ENCODE data around the gene LSM12. TPM values are rescaled to one million over a fixed set of nuclear protein-coding genes. Genes with fewer than 3 reads are reported as not detected.
A peak's percentile ranks its signal among the peaks of the same experiment; 100 is the strongest.

The LSM12 gene
- total RNA-seq, 2 experiments from 2014 or later: 59.3 to 64.8 TPM

GRCh38 chr17:44079877-44080821, 13.7 kb upstream of the LSM12 start:
- Mint-ChIP-seq H3K27me3 (no peaks in the 10 kb centered on the region), H3K36me3 (ENCODE audit: low read depth) (peaks cover 4% of the 10 kb centered on the region), H3K9me3 (no peaks in the 10 kb centered on the region), H3K4me3 (no peak overlapping the region), H3K27ac (no peak overlapping the region), H3K4me1 (no peaks in the 10 kb centered on the region)
- DNase-seq: no peak
- CTCF ChIA-PET: no interaction called here
- POLR2A ChIA-PET: interaction anchor here (0.7 kb wide), 1 partner anchor 71 kb away, joined by 3 read pairs; no protein-coding TSS in a partner anchor

- Mint-ChIP-seq H3K9me3 (no peaks in the 10 kb centered on the region), H3K36me3 (ENCODE audit: low read depth) (peaks cover 4% of the 10 kb centered on the region), H3K27ac (no peak overlapping the region), H3K4me3 (no peak overlapping the region), H3K27me3 (no peaks in the 10 kb centered on the region), H3K4me1 (no peaks in the 10 kb centered on the region)
- POLR2A ChIA-PET: no interaction called here
- CTCF ChIA-PET: no interaction called here
- DNase-seq: no peak
These were observed 11.9 kb upstream of the LSM12 start for GRCh38 chr17:44078412-44078811.

GRCh38 chr17:44077595-44077909, 11.1 kb upstream of the LSM12 start:
- no peaks in the 10 kb centered on the region for H3K27me3 Mint-ChIP-seq
- no peaks in the 10 kb centered on the region for H3K9me3 Mint-ChIP-seq
- no peak for DNase-seq
- ChIA-PET POLR2A (no interaction called here), CTCF (no interaction called here)
- H3K36me3 Mint-ChIP-seq (ENCODE audit: low read depth): peaks cover 4% of the 10 kb centered on the region
- peak overlapping the region; percentile 19 for H3K27ac Mint-ChIP-seq
- peaks cover 4% of the 10 kb centered on the region for H3K4me1 Mint-ChIP-seq
- no peak overlapping the region for H3K4me3 Mint-ChIP-seq

GRCh38 chr17:44076716-44077594, 10.5 kb upstream of the LSM12 start:
- Mint-ChIP-seq H3K4me1 (peaks cover 6% of the 10 kb centered on the region), H3K27me3 (no peaks in the 10 kb centered on the region), H3K27ac (no peak overlapping the region), H3K4me3 (no peak overlapping the region), H3K9me3 (no peaks in the 10 kb centered on the region), H3K36me3 (ENCODE audit: low read depth) (peaks cover 3% of the 10 kb centered on the region)
- POLR2A ChIA-PET: no interaction called here
- DNase-seq: no peak
- CTCF ChIA-PET: no interaction called here

GRCh38 chr17:44075598-44076293, 9.3 kb upstream of the LSM12 start:
- Mint-ChIP-seq H3K36me3 (ENCODE audit: low read depth) (peaks cover 3% of the 10 kb centered on the region), H3K4me3 (no peak overlapping the region), H3K4me1 (peaks cover 17% of the 10 kb centered on the region), H3K9me3 (no peaks in the 10 kb centered on the region), H3K27me3 (no peaks in the 10 kb centered on the region), H3K27ac (no peak overlapping the region)
- CTCF ChIA-PET: interaction anchor here (1.4 to 2.1 kb wide), 3 partner anchors 8 to 35 kb away, joined by 3 to 6 read pairs (median 3); no protein-coding TSS in a partner anchor
- POLR2A ChIA-PET: no interaction called here
- no peak for DNase-seq

GRCh38 chr17:44074911-44075285, 8.4 kb upstream of the LSM12 start:
- no peak for DNase-seq
- no peaks in the 10 kb centered on the region for H3K27me3 Mint-ChIP-seq
- H3K27ac Mint-ChIP-seq: no peak overlapping the region
- no peak overlapping the region for H3K4me3 Mint-ChIP-seq
- no peaks in the 10 kb centered on the region for H3K9me3 Mint-ChIP-seq
- H3K36me3 Mint-ChIP-seq (ENCODE audit: low read depth): peaks cover 3% of the 10 kb centered on the region
- ChIA-PET CTCF (interaction anchor here (0.6 to 2.1 kb wide), 5 partner anchors 9 to 591 kb away, joined by 3 to 6 read pairs (median 3); partner anchors contain the start of gene DHX8), POLR2A (no interaction called here)
- peaks cover 25% of the 10 kb centered on the region for H3K4me1 Mint-ChIP-seq

GRCh38 chr17:44074231-44074910, 7.9 kb upstream of the LSM12 start:
- ChIA-PET CTCF (interaction anchor here (0.6 to 2.1 kb wide), 5 partner anchors 9 to 590 kb away, joined by 3 to 6 read pairs (median 3); partner anchors contain the start of gene DHX8), POLR2A (no interaction called here)
- no peaks in the 10 kb centered on the region for H3K27me3 Mint-ChIP-seq
- DNase-seq: no peak
- no peaks in the 10 kb centered on the region for H3K9me3 Mint-ChIP-seq
- peaks cover 3% of the 10 kb centered on the region for H3K36me3 Mint-ChIP-seq (ENCODE audit: low read depth)
- H3K27ac Mint-ChIP-seq: no peak overlapping the region
- no peak overlapping the region for H3K4me3 Mint-ChIP-seq
- H3K4me1 Mint-ChIP-seq: peaks cover 27% of the 10 kb centered on the region

- no peaks in the 10 kb centered on the region for H3K9me3 Mint-ChIP-seq
- POLR2A ChIA-PET: interaction anchor here (0.6 kb wide), 1 partner anchor 23 kb away, joined by 3 read pairs; no protein-coding TSS in a partner anchor
- peaks cover 38% of the 10 kb centered on the region for H3K4me1 Mint-ChIP-seq
- peak overlapping the region; percentile 86 for H3K4me3 Mint-ChIP-seq
- peak overlapping the region; percentile 57 for H3K27ac Mint-ChIP-seq
- DNase-seq: no peak
- H3K27me3 Mint-ChIP-seq: no peaks in the 10 kb centered on the region
- H3K36me3 Mint-ChIP-seq (ENCODE audit: low read depth): peaks cover 3% of the 10 kb centered on the region
- CTCF ChIA-PET: no interaction called here
These were observed 5.3 kb upstream of the LSM12 start for GRCh38 chr17:44071772-44072171.

- Mint-ChIP-seq H3K36me3 (ENCODE audit: low read depth) (no peaks in the 10 kb centered on the region), H3K9me3 (no peaks in the 10 kb centered on the region), H3K4me1 (peaks cover 41% of the 10 kb centered on the region), H3K27ac (peak overlapping the region; percentile 95), H3K27me3 (no peaks in the 10 kb centered on the region), H3K4me3 (peak overlapping the region; percentile 86)
- no peak for DNase-seq
- ChIA-PET POLR2A (no interaction called here), CTCF (no interaction called here)
These were observed 4.7 kb upstream of the LSM12 start for GRCh38 chr17:44071198-44071520.

GRCh38 chr17:44070455-44071197, 4.2 kb upstream of the LSM12 start, which contains the start of gene G6PC3:
Gene G6PC3 (plus strand): TSS chr17:44070735. CDS start chr17:44070966, 231 bp downstream.
- peak; percentile 82 for DNase-seq
- H3K4me1 Mint-ChIP-seq: peaks cover 44% of the 10 kb centered on the region
- H3K9me3 Mint-ChIP-seq: no peaks in the 10 kb centered on the region
- peak within 1 kb of the TSS; percentile 86 for H3K4me3 Mint-ChIP-seq
- peaks cover 3% of the 10 kb centered on the region for H3K36me3 Mint-ChIP-seq (ENCODE audit: low read depth)
- ChIA-PET CTCF (no interaction called here), POLR2A (no interaction called here)
- peak within 1 kb of the TSS; percentile 95 for H3K27ac Mint-ChIP-seq
- H3K27me3 Mint-ChIP-seq: no peaks in the 10 kb centered on the region

GRCh38 chr17:44069974-44070454, 3.5 kb upstream of the LSM12 start:
- POLR2A ChIA-PET: no interaction called here
- CTCF ChIA-PET: interaction anchor here (0.7 kb wide), 1 partner anchor 15 kb away, joined by 3 read pairs; no protein-coding TSS in a partner anchor
- Mint-ChIP-seq H3K9me3 (no peaks in the 10 kb centered on the region), H3K27ac (peak overlapping the region; percentile 95), H3K4me3 (peak overlapping the region; percentile 86), H3K36me3 (ENCODE audit: low read depth) (peaks cover 6% of the 10 kb centered on the region), H3K4me1 (peaks cover 48% of the 10 kb centered on the region), H3K27me3 (no peaks in the 10 kb centered on the region)
- no peak for DNase-seq
